Measurements from ENCODE around the gene GIT2. TPM values are rescaled to one million over a fixed set of nuclear protein-coding genes. Genes with fewer than 3 reads are reported as not detected.

Gene GIT2
- total and polyA plus RNA-seq, 10 of the 15 experiments (the other 5 are each of a cell fraction or from before 2014, with no cell fraction given), result 9.1 to 49.9 (median 43.9) TPM

- intact Hi-C loops (cut with micrococcal nuclease; ENCODE audit: unreplicated experiment) (no loop called here), in situ Hi-C loops (cut with MboI) (no loop called here)
- DNase-seq (ENCODE audit: low read depth, low spot score) (no peak), FAIRE-seq (no peak), ATAC-seq (no peak)
- ChIA-PET SMC1A (ENCODE audit: uncharacterized antibody, unreplicated experiment) (interaction anchor here (0.8 kb wide), 1 partner anchor 9 kb away, joined by 3 read pairs; no protein-coding TSS in a partner anchor), RAD21 (ENCODE audit: unreplicated experiment) (no interaction called here), POLR2A (interaction anchor here (0.7 kb wide), 1 partner anchor 9 kb away, joined by 3 read pairs; no protein-coding TSS in a partner anchor), CTCF (no interaction called here)
- no peak overlapping the region for H3K27ac ChIP-seq (ENCODE audit: control insufficient read depth, insufficient read depth)
- H3K79me2 ChIP-seq (ENCODE audit: control insufficient read depth, insufficient read depth, low read length), result no peaks in the 10 kb centered on the region
- H3K9me3 ChIP-seq (replicated peaks; ENCODE audit: control insufficient read depth, insufficient read depth, low read length), result no peaks in the 10 kb centered on the region
- H3K36me3 ChIP-seq (ENCODE audit: control insufficient read depth in 2 of 2, insufficient read depth in 2 of 2, low read length in 1 of 2), result peaks cover 18 to 21% of the 10 kb centered on the region in 2 experiments
- H3K4me3 ChIP-seq, result no peak overlapping the region
- no peaks in the 10 kb centered on the region for H4K20me1 ChIP-seq (ENCODE audit: control insufficient read depth, insufficient read depth)
- no peak overlapping the region for H3K9ac ChIP-seq (ENCODE audit: control insufficient read depth, insufficient read depth, low read length)
- H2AFZ ChIP-seq (ENCODE audit: control insufficient read depth, low read depth, low read length), result no peak overlapping the region
- no peaks in the 10 kb centered on the region for H3K27me3 ChIP-seq (replicated peaks in 1 of 2; ENCODE audit: control insufficient read depth in 2 of 2, insufficient read depth in 2 of 2, low read length in 1 of 2)
- 81% methylated on average over 6 of the region's 6 CpGs for WGBS (ENCODE audit: insufficient coverage, insufficient replicate concordance, low lambda C conversion rate, missing lambda C conversion rate)
- H3K4me2 ChIP-seq (ENCODE audit: control insufficient read depth, insufficient read depth), result no peak overlapping the region
- no TSS peak for BruUV-seq (replicated peaks)
- no peaks in the 10 kb centered on the region for H3K4me1 ChIP-seq (ENCODE audit: control insufficient read depth, insufficient read depth, low read length)
- TF ChIP-seq MLLT1 (IDR thresholded peaks at IDR 0.05) (no peak), CEBPB (IDR thresholded peaks at IDR 0.05; ENCODE audit: borderline replicate concordance in 1 of 2, low read depth in 2 of 2, low read length in 2 of 2) (no peak), ZNF207 (IDR thresholded peaks at IDR 0.05; ENCODE audit: borderline replicate concordance) (no peak), GABPA (IDR thresholded peaks at IDR 0.05; ENCODE audit: low read depth) (no peak), CBFB (IDR thresholded peaks at IDR 0.05; ENCODE audit: low read depth) (no peak), HDAC2 (IDR thresholded peaks at IDR 0.05) (no peak), CEBPZ (IDR thresholded peaks at IDR 0.05; ENCODE audit: low read depth, low read length) (no peak), IKZF1 (conservative IDR thresholded peaks at IDR 0.05) (no peak), NKRF (conservative IDR thresholded peaks at IDR 0.05) (no peak), POU2F2 (IDR thresholded peaks at IDR 0.05; ENCODE audit: borderline replicate concordance, low read depth, low read length) (no peak), CREM (IDR thresholded peaks at IDR 0.05; ENCODE audit: low read depth) (no peak), ZNF274 (IDR thresholded peaks at IDR 0.05; ENCODE audit: insufficient read depth, insufficient read length) (no peak), HDAC6 (IDR thresholded peaks at IDR 0.05; ENCODE audit: unreplicated experiment) (no peak), RBBP5 (conservative IDR thresholded peaks at IDR 0.05) (no peak), BCL11A (IDR thresholded peaks at IDR 0.05; ENCODE audit: low read depth, low read length) (no peak), CHD2 (IDR thresholded peaks at IDR 0.05; ENCODE audit: borderline replicate concordance, low read depth, low read length) (no peak)
Observed at GRCh38 chr12:109961612-109962011, 34.6 kb downstream of the GIT2 start.
